DND-41 (cell line): Measurements from ENCODE around the gene SLX4.

Experiments
- CTCF ChIP-seq: IDR thresholded peaks from 2 replicates; pipeline ENCODE4 v1.5.1; 2012; ENCODE audit warnings: borderline replicate concordance, low read length, moderate library complexity, mild to moderate bottlenecking; ENCODE audit not compliant: poor library complexity, severe bottlenecking; ENCODE audit errors: extremely low read depth
- EZH2 ChIP-seq: IDR thresholded peaks from 3 replicates; pipeline ENCODE4 v1.6.1; 2012; ENCODE audit warnings: borderline replicate concordance, low read depth, mild to moderate bottlenecking, moderate library complexity, low read length, inconsistent platforms; ENCODE audit not compliant: severe bottlenecking

GRCh38 chr16:3646348-3646920, 35.0 kb upstream of the SLX4 start:
- TF ChIP-seq CTCF (no peak), EZH2 (no peak)
